Stimulated activated CD8-positive, alpha-beta memory T cell treated with anti-CD3 and anti-CD28 coated beads, Interleukin-7, amount 100 ng/mL, for 24 hours (primary cell): Measurements from ENCODE around the gene NELFA.

ENCODE experiments used
- DNase-seq: peaks from one replicate; pipeline ENCODE4 v3.0.0-alpha.2; 2020; ENCODE audit warnings: low read depth

NELFA gene

DNA sequence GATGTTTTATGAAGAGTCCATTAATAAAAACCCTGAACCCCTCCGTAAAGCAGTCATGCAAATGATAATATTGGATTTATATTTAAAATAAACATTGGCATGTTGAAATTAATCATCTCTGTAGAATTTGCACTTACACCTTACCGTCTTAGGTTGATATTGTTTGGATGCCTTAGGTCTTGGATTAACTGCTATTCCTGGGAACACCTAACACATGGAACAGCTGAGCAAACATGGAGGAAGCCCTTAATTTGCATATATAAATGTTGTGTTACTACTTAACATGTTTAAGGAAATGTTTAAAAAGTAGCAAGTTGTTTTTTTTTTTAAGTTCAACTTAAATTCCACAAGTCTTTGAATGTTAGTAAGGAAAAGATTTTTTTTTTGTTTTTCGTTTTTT, 75.1 kb downstream of the NELFA start:
- no peak for DNase-seq

GRCh38 chr4:1932736-1933135, 76.0 kb downstream of the NELFA start:
- DNase-seq, result no peak
